ENCODE data around the gene CLDN2.
"Not testable (repeated sequence)": the region's sequence is repeated elsewhere in the genome, so short reads cannot be mapped to it uniquely, and the experiment has no call there.

Gene CLDN2

GRCh38 chrX:106957856-106958255 lies 37.7 kb downstream of the CLDN2 start:
- Histone ChIP-seq H3K4me3 (ENCODE audit: low read depth, low read length) (no peak overlapping the region), H3K36me3 (ENCODE audit: insufficient read depth, low read length) (peaks cover 6% of the 10 kb centered on the region), H3K27me3 (ENCODE audit: insufficient read depth, low read length) (no peaks in the 10 kb centered on the region), H2AFZ (ENCODE audit: low read length, unreplicated experiment) (no peak overlapping the region), H3K27ac (ENCODE audit: low read depth, low read length) (no peak overlapping the region), H3K4me1 (ENCODE audit: control insufficient read depth, insufficient read depth, low read length, unreplicated experiment) (peaks cover 22% of the 10 kb centered on the region), H3K79me2 (ENCODE audit: control insufficient read depth, insufficient read depth, low read length, unreplicated experiment) (no peaks in the 10 kb centered on the region)

- Histone ChIP-seq H3K4me1 (ENCODE audit: control insufficient read depth, insufficient read depth, low read length, unreplicated experiment) (peaks cover 8% of the 10 kb centered on the region), H3K27me3 (ENCODE audit: insufficient read depth, low read length) (no peaks in the 10 kb centered on the region), H2AFZ (ENCODE audit: low read length, unreplicated experiment) (no peak overlapping the region), H3K36me3 (ENCODE audit: insufficient read depth, low read length) (peaks cover 6% of the 10 kb centered on the region), H3K27ac (ENCODE audit: low read depth, low read length) (no peak overlapping the region), H3K79me2 (ENCODE audit: control insufficient read depth, insufficient read depth, low read length, unreplicated experiment) (no peaks in the 10 kb centered on the region), H3K4me3 (ENCODE audit: low read depth, low read length) (no peak overlapping the region)
Observed at GRCh38 chrX:106959901-106960300, 39.7 kb downstream of the CLDN2 start.

GRCh38 chrX:106963111-106963510 lies 42.9 kb downstream of the CLDN2 start:
- Histone ChIP-seq H3K4me3 (ENCODE audit: low read depth, low read length) (no peak overlapping the region), H3K36me3 (ENCODE audit: insufficient read depth, low read length) (peaks cover 6% of the 10 kb centered on the region; the same call in 1 of the 2 replicates), H3K4me1 (ENCODE audit: control insufficient read depth, insufficient read depth, low read length, unreplicated experiment) (no peaks in the 10 kb centered on the region), H3K27ac (ENCODE audit: low read depth, low read length) (no peak overlapping the region), H2AFZ (ENCODE audit: low read length, unreplicated experiment) (no peak overlapping the region), H3K79me2 (ENCODE audit: control insufficient read depth, insufficient read depth, low read length, unreplicated experiment) (no peaks in the 10 kb centered on the region), H3K27me3 (ENCODE audit: insufficient read depth, low read length) (no peaks in the 10 kb centered on the region)

- Histone ChIP-seq H3K4me1 (ENCODE audit: control insufficient read depth, insufficient read depth, low read length, unreplicated experiment) (no peaks in the 10 kb centered on the region), H2AFZ (ENCODE audit: low read length, unreplicated experiment) (no peak overlapping the region), H3K27me3 (ENCODE audit: insufficient read depth, low read length) (no peaks in the 10 kb centered on the region), H3K79me2 (ENCODE audit: control insufficient read depth, insufficient read depth, low read length, unreplicated experiment) (no peaks in the 10 kb centered on the region), H3K27ac (ENCODE audit: low read depth, low read length) (no peak overlapping the region), H3K4me3 (ENCODE audit: low read depth, low read length) (no peak overlapping the region), H3K36me3 (ENCODE audit: insufficient read depth, low read length) (peaks cover 6% of the 10 kb centered on the region; the same call in 1 of the 2 replicates)
Observed at GRCh38 chrX:106964290-106964689, 44.1 kb downstream of the CLDN2 start.

GRCh38 chrX:106966547-106966946 lies 46.3 kb downstream of the CLDN2 start:
- not testable (repeated sequence) for H3K4me1 ChIP-seq (ENCODE audit: control insufficient read depth, insufficient read depth, low read length, unreplicated experiment); H3K79me2 ChIP-seq (ENCODE audit: control insufficient read depth, insufficient read depth, low read length, unreplicated experiment); H3K27me3 ChIP-seq (ENCODE audit: insufficient read depth, low read length); H3K36me3 ChIP-seq (ENCODE audit: insufficient read depth, low read length); H3K27ac ChIP-seq (ENCODE audit: low read depth, low read length); H2AFZ ChIP-seq (ENCODE audit: low read length, unreplicated experiment); H3K4me3 ChIP-seq (ENCODE audit: low read depth, low read length)

GRCh38 chrX:106972896-106973295 lies 52.7 kb downstream of the CLDN2 start:
- Histone ChIP-seq H3K4me1 (ENCODE audit: control insufficient read depth, insufficient read depth, low read length, unreplicated experiment) (peaks cover 8% of the 10 kb centered on the region), H3K27me3 (ENCODE audit: insufficient read depth, low read length) (no peaks in the 10 kb centered on the region), H3K27ac (ENCODE audit: low read depth, low read length) (no peak overlapping the region), H3K4me3 (ENCODE audit: low read depth, low read length) (no peak overlapping the region), H3K79me2 (ENCODE audit: control insufficient read depth, insufficient read depth, low read length, unreplicated experiment) (no peaks in the 10 kb centered on the region), H2AFZ (ENCODE audit: low read length, unreplicated experiment) (no peak overlapping the region), H3K36me3 (ENCODE audit: insufficient read depth, low read length) (no peaks in the 10 kb centered on the region; the same call in 1 of the 2 replicates)

- no peaks in the 10 kb centered on the region for H3K27me3 ChIP-seq (ENCODE audit: insufficient read depth, low read length)
- no peak overlapping the region for H2AFZ ChIP-seq (ENCODE audit: low read length, unreplicated experiment)
- H3K79me2 ChIP-seq (ENCODE audit: control insufficient read depth, insufficient read depth, low read length, unreplicated experiment): no peaks in the 10 kb centered on the region
- peaks cover 8% of the 10 kb centered on the region for H3K4me1 ChIP-seq (ENCODE audit: control insufficient read depth, insufficient read depth, low read length, unreplicated experiment)
- H3K4me3 ChIP-seq (ENCODE audit: low read depth, low read length): no peak overlapping the region
- H3K27ac ChIP-seq (ENCODE audit: low read depth, low read length): no peak overlapping the region
- no peaks in the 10 kb centered on the region; the same call in 1 of the 2 replicates for H3K36me3 ChIP-seq (ENCODE audit: insufficient read depth, low read length)
Observed at GRCh38 chrX:106973433-106974149, 53.4 kb downstream of the CLDN2 start.

- Histone ChIP-seq H3K36me3 (ENCODE audit: insufficient read depth, low read length) (no peaks in the 10 kb centered on the region; the same call in 1 of the 2 replicates), H3K4me3 (ENCODE audit: low read depth, low read length) (no peak overlapping the region), H3K4me1 (ENCODE audit: control insufficient read depth, insufficient read depth, low read length, unreplicated experiment) (peaks cover 8% of the 10 kb centered on the region), H3K27me3 (ENCODE audit: insufficient read depth, low read length) (no peaks in the 10 kb centered on the region), H3K27ac (ENCODE audit: low read depth, low read length) (no peak overlapping the region), H3K79me2 (ENCODE audit: control insufficient read depth, insufficient read depth, low read length, unreplicated experiment) (no peaks in the 10 kb centered on the region), H2AFZ (ENCODE audit: low read length, unreplicated experiment) (no peak overlapping the region)
Observed at GRCh38 chrX:106976416-106976815, 56.2 kb downstream of the CLDN2 start.

All from ACC112 (cell line).